MM.1S (cell line): Measurements from ENCODE around the gene ATN1.

Experiments used
- DNase-seq: peaks from one replicate; pipeline ENCODE4 v3.0.0-alpha.2; 2015
- H2AFZ ChIP-seq: fragments of 300-600 bp; sonication (generic); 2 replicates; pipeline ENCODE4 v1.6.0; 2016; ENCODE audit warnings: antibody characterized with exemption, low read length
- H3F3A ChIP-seq: fragments of 300-600 bp; sonication (generic); 2 replicates; pipeline ENCODE4 v1.6.1; 2016; ENCODE audit warnings: mild to moderate bottlenecking, antibody characterized with exemption, low read length, moderate library complexity, mixed read lengths; ENCODE audit not compliant: insufficient read depth
- H3K27ac ChIP-seq: fragments of 300-600 bp; sonication (generic); 2 replicates; pipeline ENCODE4 v1.5.1; 2016; ENCODE audit warnings: mild to moderate bottlenecking, low read length
- H3K27me3 ChIP-seq: fragments of 300-600 bp; sonication (generic); replicated peaks from 2 replicates; pipeline ENCODE4 v1.6.0; 2016; ENCODE audit warnings: low read length; ENCODE audit not compliant: insufficient read depth
- H3K36me3 ChIP-seq: fragments of 300-600 bp; sonication (generic); replicated peaks from 2 replicates; pipeline ENCODE4 v1.6.1; 2016; ENCODE audit warnings: mild to moderate bottlenecking, low read length, mixed read lengths; ENCODE audit not compliant: insufficient read depth
- H3K4me1 ChIP-seq: fragments of 300-600 bp; sonication (generic); 2 replicates; pipeline ENCODE4 v1.6.1; 2016; ENCODE audit warnings: low read length, mixed read lengths
- H3K4me2 ChIP-seq: fragments of 300-600 bp; sonication (generic); 2 replicates; pipeline ENCODE4 v1.6.0; 2016; ENCODE audit warnings: low read depth, low read length
- H3K4me3 ChIP-seq: fragments of 300-600 bp; sonication (generic); 2 replicates; pipeline ENCODE4 v1.5.1; 2016; ENCODE audit warnings: low read length, mixed read lengths
- H3K79me2 ChIP-seq: fragments of 300-600 bp; sonication (generic); 2 replicates; pipeline ENCODE4 v1.6.1; 2016; ENCODE audit warnings: mixed run types, low read length, mixed read lengths
- H3K9ac ChIP-seq: fragments of 300-600 bp; sonication (generic); 2 replicates; pipeline ENCODE4 v1.6.1; 2016; ENCODE audit warnings: low read length, mixed read lengths
- H3K9me2 ChIP-seq: fragments of 300-600 bp; sonication (generic); replicated peaks from 2 replicates; pipeline ENCODE4 v1.6.1; 2016; ENCODE audit warnings: mild to moderate bottlenecking, low read length, mixed read lengths; ENCODE audit not compliant: insufficient read depth
- H3K9me3 ChIP-seq: fragments of 300-600 bp; sonication (generic); replicated peaks from 2 replicates; pipeline ENCODE4 v1.6.1; 2016; ENCODE audit warnings: mild to moderate bottlenecking, low read length, mixed read lengths; ENCODE audit not compliant: insufficient read depth
- H4K20me1 ChIP-seq: fragments of 300-600 bp; sonication (generic); 2 replicates; pipeline ENCODE4 v1.6.1; 2016; ENCODE audit warnings: mild to moderate bottlenecking, low read length, moderate library complexity, mixed read lengths; ENCODE audit not compliant: insufficient read depth
- EZH2 ChIP-seq: fragments of 300-600 bp; sonication (generic); optimal IDR thresholded peaks from 2 replicates; pipeline ENCODE3; 2017; ENCODE audit warnings: low read depth, mild to moderate bottlenecking, antibody characterized with exemption, low read length, mixed read lengths
- EZH2phosphoT487 ChIP-seq: fragments of 300-600 bp; sonication (generic); IDR thresholded peaks from 2 replicates; pipeline ENCODE4 v1.6.1; 2018; ENCODE audit warnings: antibody characterized with exemption, low read length
- TF ChIP-seq, protein P1 (sequence below): fragments of 300-600 bp; sonication (generic); IDR thresholded peaks from 2 replicates; pipeline ENCODE4 v1.5.1; 2016; ENCODE audit warnings: antibody characterized with exemption, low read length, mixed read lengths

The ATN1 gene

DNA sequence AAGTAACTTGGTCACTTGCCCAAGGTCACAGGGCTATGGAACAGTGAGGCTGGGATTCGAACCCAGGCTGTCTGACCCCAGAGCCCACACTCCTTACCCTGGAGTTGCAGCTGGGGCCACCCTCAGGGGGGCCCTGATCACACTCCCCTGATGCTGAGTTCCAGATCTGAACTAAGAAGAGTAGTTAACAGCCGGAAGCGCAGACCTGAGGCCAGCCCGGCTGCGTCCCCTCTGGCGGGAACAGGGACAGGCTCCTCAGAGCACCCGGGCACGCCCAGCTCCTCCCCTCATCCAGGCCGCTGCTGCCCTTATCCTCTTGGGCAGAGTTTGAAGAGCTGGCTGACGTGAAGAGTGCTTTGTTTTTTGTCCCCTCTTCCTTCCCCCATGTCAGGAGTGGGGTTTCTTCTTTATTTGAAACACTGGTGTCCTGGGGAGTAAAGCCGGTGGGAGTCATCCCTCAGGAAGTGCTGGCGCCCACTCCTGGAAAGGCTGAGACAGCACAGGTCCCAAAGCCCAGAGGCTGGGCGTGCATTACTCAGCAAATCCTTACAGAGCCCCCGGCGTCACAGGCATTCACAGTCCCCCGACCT, 34.0 kb downstream of the ATN1 start:
- TF ChIP-seq EZH2phosphoT487 (no peak), EZH2 (no peak)
- TF ChIP-seq, protein P1, sequence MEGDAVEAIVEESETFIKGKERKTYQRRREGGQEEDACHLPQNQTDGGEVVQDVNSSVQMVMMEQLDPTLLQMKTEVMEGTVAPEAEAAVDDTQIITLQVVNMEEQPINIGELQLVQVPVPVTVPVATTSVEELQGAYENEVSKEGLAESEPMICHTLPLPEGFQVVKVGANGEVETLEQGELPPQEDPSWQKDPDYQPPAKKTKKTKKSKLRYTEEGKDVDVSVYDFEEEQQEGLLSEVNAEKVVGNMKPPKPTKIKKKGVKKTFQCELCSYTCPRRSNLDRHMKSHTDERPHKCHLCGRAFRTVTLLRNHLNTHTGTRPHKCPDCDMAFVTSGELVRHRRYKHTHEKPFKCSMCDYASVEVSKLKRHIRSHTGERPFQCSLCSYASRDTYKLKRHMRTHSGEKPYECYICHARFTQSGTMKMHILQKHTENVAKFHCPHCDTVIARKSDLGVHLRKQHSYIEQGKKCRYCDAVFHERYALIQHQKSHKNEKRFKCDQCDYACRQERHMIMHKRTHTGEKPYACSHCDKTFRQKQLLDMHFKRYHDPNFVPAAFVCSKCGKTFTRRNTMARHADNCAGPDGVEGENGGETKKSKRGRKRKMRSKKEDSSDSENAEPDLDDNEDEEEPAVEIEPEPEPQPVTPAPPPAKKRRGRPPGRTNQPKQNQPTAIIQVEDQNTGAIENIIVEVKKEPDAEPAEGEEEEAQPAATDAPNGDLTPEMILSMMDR: peak; percentile 40
- no peak overlapping the region for H3K4me3 ChIP-seq
- DNase-seq: peak; percentile 46
- H3K9ac ChIP-seq: peak overlapping the region; percentile 78
- no peaks in the 10 kb centered on the region for H3K27me3 ChIP-seq
- H3K27ac ChIP-seq: peak overlapping the region; percentile 94
- H3F3A ChIP-seq: peaks cover 68% of the 10 kb centered on the region
- peaks cover 44% of the 10 kb centered on the region for H3K79me2 ChIP-seq
- no peaks in the 10 kb centered on the region for H3K9me3 ChIP-seq
- H3K4me1 ChIP-seq: peaks cover 66% of the 10 kb centered on the region
- no peak overlapping the region for H2AFZ ChIP-seq
- peak overlapping the region; percentile 94; the same call in 1 of the 2 replicates for H3K4me2 ChIP-seq
- H3K36me3 ChIP-seq: no peaks in the 10 kb centered on the region; the same call in 1 of the 2 replicates
- no peaks in the 10 kb centered on the region for H4K20me1 ChIP-seq
- no peaks in the 10 kb centered on the region for H3K9me2 ChIP-seq

DNA sequence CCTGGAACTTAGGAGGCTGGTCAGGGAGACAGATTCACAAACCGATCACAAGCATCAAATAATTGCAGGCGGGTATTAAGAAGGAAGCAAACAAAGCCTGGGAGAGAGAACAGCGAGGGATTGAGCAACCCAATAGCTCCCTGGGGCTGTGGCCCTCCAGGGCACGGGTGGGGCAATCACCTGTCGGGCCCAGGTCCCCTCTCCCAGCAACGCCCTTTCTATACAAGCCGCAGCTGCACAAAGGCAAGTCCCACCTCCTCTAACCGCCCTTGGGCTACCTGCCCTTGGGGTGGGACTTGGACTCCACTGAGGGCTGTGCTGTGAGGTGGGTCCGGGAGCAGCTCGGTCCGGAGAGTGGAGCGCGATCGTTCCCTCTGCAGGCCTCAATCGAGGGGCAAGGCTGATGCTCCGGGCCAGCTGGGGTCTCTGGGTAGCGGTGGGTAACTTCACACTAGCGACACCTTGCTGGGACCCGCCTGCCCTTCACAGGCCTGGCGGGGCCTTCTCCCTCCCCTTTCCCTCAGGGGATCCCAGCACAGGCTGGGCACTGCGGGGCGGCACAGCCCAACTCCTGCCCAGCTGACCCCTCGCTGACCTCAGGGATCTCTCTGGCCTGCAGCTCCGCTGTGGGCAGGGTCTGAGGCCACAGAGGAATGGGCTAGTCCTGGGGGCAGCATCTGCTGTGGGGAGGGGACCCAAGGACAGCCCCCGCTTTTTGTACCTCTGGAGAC, 34.7 kb downstream of the ATN1 start:
- no peak overlapping the region for H2AFZ ChIP-seq
- DNase-seq: peak; percentile 3
- H3K4me1 ChIP-seq: peaks cover 60% of the 10 kb centered on the region
- H3K9me2 ChIP-seq: no peaks in the 10 kb centered on the region
- H3K79me2 ChIP-seq: peaks cover 45% of the 10 kb centered on the region
- H3K27ac ChIP-seq: peak overlapping the region; percentile 94; the same call in 1 of the 2 replicates
- 0 out of 2 replicates have a peak overlapping the region, but pooled peaks have one; percentile 94 for H3K4me2 ChIP-seq
- no peak for TF ChIP-seq EZH2
- peaks cover 4% of the 10 kb centered on the region; the same call in 1 of the 2 replicates for H3K36me3 ChIP-seq
- H4K20me1 ChIP-seq: no peaks in the 10 kb centered on the region
- no peak overlapping the region for H3K4me3 ChIP-seq
- H3F3A ChIP-seq: peaks cover 74% of the 10 kb centered on the region
- no peak overlapping the region for H3K9ac ChIP-seq
- H3K9me3 ChIP-seq: no peaks in the 10 kb centered on the region
- no peaks in the 10 kb centered on the region for H3K27me3 ChIP-seq

DNA sequence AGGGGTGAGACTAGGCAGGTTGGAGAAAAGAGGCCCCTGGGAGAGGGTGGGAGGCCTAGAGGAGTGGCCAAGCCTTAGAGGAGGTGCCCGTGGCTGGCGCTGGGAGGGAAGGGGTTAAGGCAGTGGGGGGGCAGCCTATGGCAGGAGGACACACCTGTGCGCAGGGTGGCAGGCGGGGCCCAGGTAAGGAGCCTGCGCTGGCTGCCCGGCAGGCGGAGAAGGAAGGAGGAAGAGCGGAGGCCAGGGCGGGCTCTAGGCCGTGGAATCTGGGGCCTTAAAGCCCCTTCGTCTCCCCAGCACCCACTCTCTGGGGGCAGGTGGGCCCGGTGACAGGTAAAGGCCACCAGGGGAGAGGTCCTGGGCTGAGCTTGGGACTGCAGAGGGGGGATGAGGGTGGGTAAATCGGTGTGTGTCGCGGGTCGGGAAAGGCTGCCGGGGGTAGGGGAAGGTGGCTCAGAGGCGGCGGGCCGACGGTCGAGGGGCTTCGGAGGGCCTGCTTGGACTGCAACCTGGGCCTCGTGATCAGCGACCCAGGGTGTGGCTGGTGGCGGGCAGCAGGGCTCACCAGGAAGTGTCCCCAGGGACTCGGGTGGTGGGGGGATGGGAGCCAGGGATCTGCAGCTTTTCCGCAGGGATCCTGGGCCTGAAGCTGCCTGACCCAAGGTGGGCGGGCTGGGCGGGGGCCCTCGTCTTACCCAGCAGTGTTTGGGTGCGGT, 35.4 kb downstream of the ATN1 start:
- H3K4me1 ChIP-seq: peaks cover 52% of the 10 kb centered on the region
- H3K4me2 ChIP-seq: no peak overlapping the region
- H3K27ac ChIP-seq: no peak overlapping the region
- H3K9me3 ChIP-seq: no peaks in the 10 kb centered on the region
- H3K9ac ChIP-seq: no peak overlapping the region
- H2AFZ ChIP-seq: no peak overlapping the region
- peaks cover 45% of the 10 kb centered on the region for H3K79me2 ChIP-seq
- TF ChIP-seq EZH2: no peak
- TF ChIP-seq, protein P1: no peak
- TF ChIP-seq EZH2phosphoT487: no peak
- no peaks in the 10 kb centered on the region for H3K9me2 ChIP-seq
- H3F3A ChIP-seq: peaks cover 77% of the 10 kb centered on the region
- H3K36me3 ChIP-seq: peaks cover 11% of the 10 kb centered on the region
- no peaks in the 10 kb centered on the region for H3K27me3 ChIP-seq
- no peak for DNase-seq
- H4K20me1 ChIP-seq: no peaks in the 10 kb centered on the region
- no peak overlapping the region for H3K4me3 ChIP-seq
